Vagina (tissue), 2 donors: ENCODE data around the gene PTGER3.

ENCODE experiments used
- CTCF ChIP-seq, 3 experiments: fragments of 450-650 bp in 2 of 3; fragments of 200-600 bp in 1 of 3; sonication (generic) in 1 of 3; IDR thresholded peaks; one replicate each; pipeline ENCODE4 v1.5.1; 2017 to 2019; ENCODE audit warnings: antibody characterized with exemption in 3 of 3, mild to moderate bottlenecking in 2 of 3, moderate library complexity in 2 of 3
- POLR2A ChIP-seq, 2 donors: fragments of 450-650 bp; IDR thresholded peaks; one replicate each; pipeline ENCODE4 v1.6.1; 2017; ENCODE audit warnings: antibody characterized with exemption in 2 of 2, mild to moderate bottlenecking in 2 of 2, moderate library complexity in 2 of 2

GRCh38 chr1:70945251-70945650 lies 102.4 kb downstream of the PTGER3 start:
- TF ChIP-seq CTCF (IDR thresholded peaks at IDR 0.05), result no peak
- no peak for TF ChIP-seq POLR2A (IDR thresholded peaks at IDR 0.05)
